Kidney (tissue), 14 donors: Measurements from ENCODE around the gene LMF2. TPM values are rescaled to one million over a fixed set of nuclear protein-coding genes. Genes with fewer than 3 reads are reported as not detected.

Source experiments
- DNase-seq, 5 donors: peaks; one replicate each; pipeline ENCODE4 v3.0.0-alpha.2; 2013 to 2020
- FAIRE-seq: peaks from 2 replicates; lab custom pipeline; 2012; peaks lifted over from hg19 to GRCh38; lab: Jason Lieb, UNC
- H3K27ac ChIP-seq, 2 donors: one replicate each; pipeline ENCODE4 v1.7.0; 2013; ENCODE audit warnings: low read depth in 2 of 2, low read length in 2 of 2, inconsistent platforms in 1 of 2
- H3K27me3 ChIP-seq: one replicate; pipeline ENCODE4 v1.7.1; 2013; ENCODE audit warnings: low read length, inconsistent platforms; ENCODE audit not compliant: control insufficient read depth, insufficient read depth
- H3K36me3 ChIP-seq, 3 donors: one replicate each; pipeline versions ENCODE4 v1.7.0 to v1.7.1; 2013; ENCODE audit warnings: low read length in 3 of 3, control low read depth in 1 of 3, inconsistent platforms in 1 of 3; ENCODE audit not compliant: insufficient read depth in 3 of 3, control insufficient read depth in 2 of 3
- H3K4me1 ChIP-seq, 3 donors: one replicate each; pipeline versions ENCODE4 v1.7.0 to v1.7.1; 2013; ENCODE audit warnings: low read length in 3 of 3, inconsistent platforms in 1 of 3, low read depth in 1 of 3; ENCODE audit not compliant: control insufficient read depth in 2 of 3, insufficient read depth in 2 of 3
- H3K4me3 ChIP-seq, 3 donors: one replicate each; pipeline versions ENCODE4 v1.7.0 to v1.8.1; 2013; ENCODE audit warnings: low read length in 3 of 3, control low read depth in 1 of 3, inconsistent platforms in 1 of 3
- H3K9ac ChIP-seq, 3 donors: one replicate each; pipeline versions ENCODE4 v1.7.0 to v1.7.1; 2013; ENCODE audit warnings: low read length in 3 of 3, control low read depth in 1 of 3, inconsistent platforms in 1 of 3
- H3K9me3 ChIP-seq, 3 donors: one replicate each; pipeline versions ENCODE4 v1.7.0 to v1.7.1; 2013; ENCODE audit warnings: low read length in 3 of 3, control low read depth in 1 of 3, inconsistent platforms in 1 of 3; ENCODE audit not compliant: control insufficient read depth in 2 of 3, insufficient read depth in 1 of 3
- intact Hi-C: fragments of 100-400 bp; cut with DNase I; formaldehyde crosslinking; loops from one replicate; pipeline ENCODE4 v1.11.1; 2022
- polyA plus RNA-seq: library from polyadenylated mRNA; stranded (reverse); fragments of 350-450 nt; fragmentation: Illumina TruSeq; extraction: RNeasy Lipid Tissue Mini Kit (QIAGEN cat#74804); gene quantifications from one replicate; pipeline ENCODE4 v1.2.3, GENCODE V29; 2014; ENCODE audit warnings: low read depth, low replicate concordance; ENCODE audit not compliant: insufficient read depth
- total RNA-seq: library from RNA; stranded (reverse); fragmentation: NEBNext Ultra II Directional; extraction: Animal tissue kit (Norgen Biotek cat#: 25700); gene quantifications from one replicate; pipeline ENCODE4 v1.2.1, GENCODE V29; 2021
- TF ChIP-seq, protein P1 (sequence below): IDR thresholded peaks from 3 replicates; pipeline ENCODE4 v1.5.1; 2012; ENCODE audit warnings: mild to moderate bottlenecking, moderate library complexity, borderline replicate concordance; ENCODE audit not compliant: insufficient read depth; ENCODE audit errors: extremely low read depth
- donor health status: control.
- donor health status: control.
- donor health status: control.
- donor health status: control.
- donor health status: control.
- donor health status: DM: yes; HTN: yes; CAD: no.
- donor health status: Normal renal cell carcinoma (clear cell type).

LMF2 gene
- total and polyA plus RNA-seq, 2 donors from 2014 or later: 41.7 to 77.9 TPM

DNA sequence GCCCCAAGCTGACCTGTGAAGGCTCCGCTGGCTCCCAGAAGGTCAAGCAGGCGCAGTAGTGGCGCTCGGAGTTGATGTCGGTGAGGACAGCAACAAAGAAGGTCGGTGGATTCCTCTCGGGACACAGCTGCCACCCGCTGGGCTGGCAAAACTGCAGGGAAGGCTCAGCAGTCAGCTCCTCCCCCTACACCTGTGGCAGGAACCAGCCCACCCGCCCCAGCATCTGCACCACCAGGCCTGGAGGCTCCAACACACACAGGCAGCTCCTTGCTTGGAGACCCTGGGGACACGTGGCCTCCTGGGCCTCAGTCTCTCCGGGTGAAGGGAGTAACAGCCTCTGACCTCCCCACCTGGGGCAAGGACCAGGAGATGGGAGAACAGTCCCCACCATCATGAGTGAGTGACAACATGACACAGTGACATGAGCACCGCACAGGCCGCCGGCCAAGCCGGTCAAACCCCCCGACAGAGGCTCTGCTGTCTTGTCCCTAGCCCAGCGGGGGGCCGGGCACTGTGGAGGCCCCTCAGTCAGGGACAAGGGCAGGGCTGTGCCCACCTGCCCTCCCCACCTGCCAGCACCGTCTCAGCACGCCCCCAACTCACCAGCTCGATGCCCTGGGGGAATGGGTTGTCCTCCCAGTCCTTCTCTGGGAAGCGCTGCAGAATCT, 39.6 kb downstream of the LMF2 start:
- Histone ChIP-seq H3K27ac (no peak overlapping the region), H3K4me1 (peaks cover 0 to 15% (median 11%) of the 10 kb centered on the region in 3 donors), H3K27me3 (no peaks in the 10 kb centered on the region), H3K36me3 (peaks cover 0 to 36% (median 20%) of the 10 kb centered on the region in 3 donors), H3K9me3 (no peaks in the 10 kb centered on the region), H3K4me3 (no peak overlapping the region), H3K9ac (no peak overlapping the region)
- intact Hi-C loops: no loop called here
- TF ChIP-seq, protein P1, sequence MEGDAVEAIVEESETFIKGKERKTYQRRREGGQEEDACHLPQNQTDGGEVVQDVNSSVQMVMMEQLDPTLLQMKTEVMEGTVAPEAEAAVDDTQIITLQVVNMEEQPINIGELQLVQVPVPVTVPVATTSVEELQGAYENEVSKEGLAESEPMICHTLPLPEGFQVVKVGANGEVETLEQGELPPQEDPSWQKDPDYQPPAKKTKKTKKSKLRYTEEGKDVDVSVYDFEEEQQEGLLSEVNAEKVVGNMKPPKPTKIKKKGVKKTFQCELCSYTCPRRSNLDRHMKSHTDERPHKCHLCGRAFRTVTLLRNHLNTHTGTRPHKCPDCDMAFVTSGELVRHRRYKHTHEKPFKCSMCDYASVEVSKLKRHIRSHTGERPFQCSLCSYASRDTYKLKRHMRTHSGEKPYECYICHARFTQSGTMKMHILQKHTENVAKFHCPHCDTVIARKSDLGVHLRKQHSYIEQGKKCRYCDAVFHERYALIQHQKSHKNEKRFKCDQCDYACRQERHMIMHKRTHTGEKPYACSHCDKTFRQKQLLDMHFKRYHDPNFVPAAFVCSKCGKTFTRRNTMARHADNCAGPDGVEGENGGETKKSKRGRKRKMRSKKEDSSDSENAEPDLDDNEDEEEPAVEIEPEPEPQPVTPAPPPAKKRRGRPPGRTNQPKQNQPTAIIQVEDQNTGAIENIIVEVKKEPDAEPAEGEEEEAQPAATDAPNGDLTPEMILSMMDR: no peak
- FAIRE-seq (no peak), DNase-seq (no peak)

DNA sequence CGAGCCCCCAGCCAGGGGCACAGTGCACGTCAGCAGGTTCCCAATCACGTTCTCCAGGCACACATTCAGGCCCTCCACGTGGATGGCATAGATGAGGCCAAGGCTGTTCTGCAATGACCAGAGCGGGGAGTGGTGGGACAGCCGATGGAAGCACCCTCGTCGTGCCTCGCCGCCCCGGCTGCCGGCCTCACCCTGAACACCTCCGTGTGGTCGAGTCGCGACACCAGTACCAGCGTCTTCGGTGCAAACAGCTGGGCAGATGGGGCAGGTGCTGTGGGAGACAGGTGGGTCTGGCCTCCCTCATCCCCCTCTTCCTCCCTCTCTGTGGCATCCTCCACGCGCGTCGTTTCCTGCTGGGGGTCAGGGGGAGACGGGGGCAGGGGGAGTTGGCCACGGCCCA, 40.2 kb downstream of the LMF2 start:
- Histone ChIP-seq H3K27ac (no peak overlapping the region), H3K9me3 (no peaks in the 10 kb centered on the region), H3K27me3 (no peaks in the 10 kb centered on the region), H3K36me3 (peaks cover 0 to 41% (median 22%) of the 10 kb centered on the region in 3 donors), H3K4me1 (peaks cover 0 to 14% (median 7%) of the 10 kb centered on the region in 3 donors), H3K9ac (no peak overlapping the region), H3K4me3 (no peak overlapping the region)
- TF ChIP-seq, protein P1: no peak
- DNase-seq: no peak
- FAIRE-seq: no peak
- intact Hi-C loops: no loop called here

DNA sequence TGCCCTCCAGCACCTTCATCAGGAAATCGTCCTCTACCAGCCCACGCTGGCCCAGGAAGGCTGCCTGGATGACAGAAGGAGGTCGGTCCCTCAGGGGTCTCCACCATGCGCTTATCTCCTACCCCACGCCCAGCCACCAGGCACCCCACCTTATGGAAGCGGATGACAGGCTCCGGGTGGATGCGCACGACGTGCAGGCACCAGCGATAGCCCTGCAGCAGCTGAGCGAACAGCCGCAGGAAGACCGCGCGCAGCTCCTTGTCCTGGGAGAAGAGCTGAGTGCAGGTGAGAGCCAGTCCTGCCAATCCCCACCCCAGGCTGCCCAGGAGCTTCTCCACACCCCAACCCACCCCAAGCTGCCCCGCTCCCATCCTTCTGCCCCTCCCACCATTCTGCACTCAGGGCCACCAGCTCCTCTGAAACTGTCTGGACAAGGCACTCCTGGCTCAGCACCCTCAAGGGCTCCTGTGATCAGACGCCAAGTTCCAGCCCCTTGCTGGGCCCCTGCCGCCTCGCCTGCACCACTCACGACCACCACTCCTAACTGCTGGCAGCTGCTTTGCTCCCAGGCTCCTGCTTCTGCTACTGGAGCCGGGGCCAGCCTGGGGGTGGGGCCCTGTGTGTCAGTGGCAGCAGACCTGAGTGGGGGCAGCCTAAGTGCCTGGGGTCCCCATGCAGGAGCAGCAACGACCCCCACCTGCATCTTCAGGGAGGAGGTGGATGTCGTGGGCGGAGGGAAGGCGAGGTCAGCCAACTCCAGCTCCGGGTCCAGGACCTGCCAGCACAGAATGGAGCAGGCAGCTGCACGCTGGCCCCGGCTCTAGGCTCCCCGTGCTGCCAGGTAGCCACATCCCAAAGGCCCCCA, 42.2 kb downstream of the LMF2 start:
- FAIRE-seq: no peak
- intact Hi-C loops: no loop called here
- Histone ChIP-seq H3K27ac (no peak overlapping the region), H3K27me3 (no peaks in the 10 kb centered on the region), H3K9ac (no peak overlapping the region), H3K4me3 (no peak overlapping the region), H3K9me3 (no peaks in the 10 kb centered on the region), H3K36me3 (peaks cover 0 to 49% (median 25%) of the 10 kb centered on the region in 3 donors), H3K4me1 (peaks cover 0 to 2% (median 0%) of the 10 kb centered on the region in 3 donors)
- TF ChIP-seq, protein P1: no peak
- no peak for DNase-seq
